K562 (cell line): ENCODE measurements around the gene BLOC1S2. TPM values are rescaled to one million over a fixed set of nuclear protein-coding genes. Genes with fewer than 3 reads are reported as not detected.

Source experiments
- ATAC-seq: fragments of 200-7000 bp; cut with Tn5 transposase; 3 replicates; pipeline ENCODE4 v1.9.1; 2020; ENCODE audit warnings: moderate library complexity
- BruUV-seq: library from RNA; stranded (reverse); fragments of 400-500 nt; replicated peaks from 2 replicates; lab custom pipeline; 2021; lab: Mats Ljungman, UMichigan
- CTCF ChIA-PET: fragments of 300-600 bp; formaldehyde crosslinking; extraction: SDS; loops from one replicate; lab custom pipeline; 2021; ENCODE audit warnings: low intra/inter-chr PET ratio; lab: Yijun Ruan, JAX
- POLR2A ChIA-PET: fragments of 300-600, 350-650 bp; sonication (Branson Sonifier 250); formaldehyde crosslinking; extraction: SDS; loops from one replicate; lab custom pipeline; 2021; ENCODE audit warnings: antibody characterized with exemption, inconsistent platforms; lab: Yijun Ruan, JAX
- DNase-seq, 4 experiments: peaks; one replicate each; pipeline versions ENCODE4 v3.0.0 to v3.0.0-alpha.2; 2011 to 2018; ENCODE audit warnings: low spot score in 3 of 4, mixed read lengths in 3 of 4; ENCODE audit errors: extremely low read depth in 1 of 4
- FAIRE-seq: peaks from 2 replicates; lab custom pipeline; 2011; peaks lifted over from hg19 to GRCh38; lab: Jason Lieb, UNC
- H2AFZ ChIP-seq: 2 replicates; pipeline ENCODE4 v1.6.0; 2011; ENCODE audit warnings: low read depth, low read length, control low read depth, inconsistent platforms
- H3K27ac ChIP-seq: fragments of 200-600 bp; 3 replicates; pipeline ENCODE4 v1.8.0; 2011; ENCODE audit warnings: low read depth, mild to moderate bottlenecking, control low read depth, inconsistent platforms, low read length, moderate library complexity, mixed read lengths; ENCODE audit errors: extremely low read depth
- H3K27me3 ChIP-seq, 2 experiments: fragments of 300-600 bp in 1 of 2; 2 replicates in 1 of 2; 3 replicates in 1 of 2; pipeline versions ENCODE4 v1.6.0 to v1.8.0; 2011; ENCODE audit warnings: inconsistent platforms in 2 of 2, low read length in 2 of 2, mild to moderate bottlenecking in 1 of 2, mixed read lengths in 1 of 2, moderate library complexity in 1 of 2; ENCODE audit not compliant: control insufficient read depth in 2 of 2, insufficient read depth in 2 of 2
- H3K36me3 ChIP-seq: fragments of 300-600 bp; 3 replicates; pipeline ENCODE4 v1.8.0; 2011; ENCODE audit warnings: mild to moderate bottlenecking, low read length, inconsistent platforms; ENCODE audit not compliant: control insufficient read depth, insufficient read depth
- H3K4me1 ChIP-seq, 2 experiments: fragments of 200-600 bp in 1 of 2; replicated peaks in 1 of 2; 2 replicates in 1 of 2; 3 replicates in 1 of 2; pipeline versions ENCODE4 v1.5.1 to v1.8.0; 2011; ENCODE audit warnings: inconsistent platforms in 2 of 2, low read length in 2 of 2, mild to moderate bottlenecking in 1 of 2, mixed read lengths in 1 of 2, moderate library complexity in 1 of 2; ENCODE audit not compliant: control insufficient read depth in 2 of 2, insufficient read depth in 2 of 2
- H3K4me2 ChIP-seq: 2 replicates; pipeline ENCODE4 v1.6.1; 2011; ENCODE audit warnings: low read length, control low read depth, inconsistent platforms, mixed read lengths; ENCODE audit not compliant: insufficient read depth
- H3K4me3 ChIP-seq: fragments of 200-600 bp; sonication (generic), shearing (Covaris generic); 2 replicates; pipeline ENCODE4 v1.5.1; 2016; ENCODE audit warnings: control low read depth, inconsistent platforms
- H3K79me2 ChIP-seq: fragments of 200-600 bp; 3 replicates; pipeline ENCODE4 v1.8.0; 2011; ENCODE audit warnings: low read length, inconsistent platforms; ENCODE audit not compliant: control insufficient read depth, insufficient read depth
- H3K9ac ChIP-seq, 2 experiments: 2 replicates each; pipeline versions ENCODE4 v1.6.0 to v1.6.1; 2011; ENCODE audit warnings: low read depth in 2 of 2, low read length in 2 of 2, control low read depth in 1 of 2, inconsistent platforms in 1 of 2, mild to moderate bottlenecking in 1 of 2, mixed read lengths in 1 of 2; ENCODE audit not compliant: insufficient read depth in 1 of 2
- H3K9me1 ChIP-seq: one replicate; pipeline ENCODE4 v1.6.0; 2011; ENCODE audit warnings: inconsistent platforms, mild to moderate bottlenecking, low read length, moderate library complexity; ENCODE audit not compliant: control insufficient read depth, insufficient read depth
- H3K9me3 ChIP-seq: replicated peaks from 2 replicates; pipeline ENCODE4 v1.5.1; 2011; ENCODE audit warnings: low read depth, low read length, inconsistent platforms; ENCODE audit not compliant: control insufficient read depth, insufficient read depth
- H4K20me1 ChIP-seq: replicated peaks from 2 replicates; pipeline ENCODE4 v1.6.1; 2011; ENCODE audit warnings: low read length, inconsistent platforms, mixed read lengths; ENCODE audit not compliant: control insufficient read depth, insufficient read depth
- MCM5 ChIP-seq: fragments of 450-650 bp; IDR thresholded peaks from 2 replicates; pipeline ENCODE4 v1.6.1; 2016; ENCODE audit warnings: low read depth
- MED1 ChIP-seq: sonication (generic); formaldehyde crosslinking; IDR thresholded peaks from 2 replicates; pipeline ENCODE4 v1.8.1; 2023; ENCODE audit warnings: missing genetic modification reagents, borderline replicate concordance
- MYNN ChIP-seq, 2 experiments: sonication (generic); formaldehyde crosslinking in 1 of 2; IDR thresholded peaks; 2 replicates each; pipeline versions ENCODE4 v1.5.0 to v1.6.1; 2016 to 2020; ENCODE audit warnings: antibody characterized with exemption in 1 of 2, missing genetic modification reagents in 1 of 2
- NCOA6 ChIP-seq: fragments of 450-650 bp; IDR thresholded peaks from 2 replicates; pipeline ENCODE4 v1.6.1; 2017; ENCODE audit warnings: mild to moderate bottlenecking
- SIN3B ChIP-seq: fragments of 450-650 bp; IDR thresholded peaks from 2 replicates; pipeline ENCODE4 v1.6.1; 2017; ENCODE audit warnings: low read depth, mild to moderate bottlenecking, moderate library complexity
- TAF9B ChIP-seq: fragments of 450-650 bp; IDR thresholded peaks from 2 replicates; pipeline ENCODE4 v1.6.1; 2018; ENCODE audit warnings: mild to moderate bottlenecking; ENCODE audit not compliant: partially characterized antibody
- TARDBP ChIP-seq: fragments of 450-650 bp; IDR thresholded peaks from 2 replicates; pipeline ENCODE4 v1.6.1; 2016
- ZC3H8 ChIP-seq: fragments of 450-650 bp; IDR thresholded peaks from 2 replicates; pipeline ENCODE4 v1.6.1; 2017
- ZNF175 ChIP-seq: fragments of 200-800 bp; sonication (Bioruptor generic); IDR thresholded peaks from 2 replicates; pipeline ENCODE4 v1.6.1; 2016; ENCODE audit warnings: low read depth, mild to moderate bottlenecking, missing genetic modification characterization, missing compliant biosample characterization
- ZNF445 ChIP-seq: fragments of 250-450 bp; sonication (Bioruptor Pico); IDR thresholded peaks from 2 replicates; pipeline ENCODE4 v1.4.0; 2020; ENCODE audit warnings: low read depth, mild to moderate bottlenecking, moderate library complexity
- WGBS: fragments of 100-300 bp; shearing (Covaris generic); methylation state at CpG from one replicate; pipeline ENCODE4 v1.1.6; 2016; ENCODE audit warnings: low coverage, mixed read lengths; ENCODE audit not compliant: insufficient coverage; ENCODE audit errors: missing lambda C conversion rate; 5-methylcytosine and 5-hydroxymethylcytosine counted together
- in situ Hi-C: fragments of 300-500 bp; cut with MboI; formaldehyde crosslinking; loops from 4 replicates; pipeline ENCODE4 v1.15.0; 2018; ENCODE audit warnings: inconsistent platforms, mixed read lengths
- intact Hi-C: fragments of 100-400 bp; cut with micrococcal nuclease; formaldehyde crosslinking; loops from 2 replicates; pipeline ENCODE4 v1.14.2; 2022
- polyA plus RNA-seq, 8 experiments: library from polyadenylated mRNA; depleted of rRNA in 4 of 8; stranded (reverse) in 5 of 8; unstranded in 3 of 8; fragments of >200 nt; fragmentation: Nextera tagmentation in 2 of 8; fragmentation: Illumina TruSeq in 1 of 8; extraction: Ambion mirVana in 2 of 8; extraction: Trizol in 1 of 8; gene quantifications; 2 replicates each; pipeline versions ENCODE4 v1.2.1 to v1.2.3, GENCODE V29; 2011 to 2014; ENCODE audit warnings: inconsistent platforms in 1 of 8, missing spikeins in 1 of 8
- total RNA-seq, 7 experiments: library from RNA; depleted of rRNA in 6 of 7; stranded (reverse); fragments of >200 nt in 6 of 7; fragmentation: Illumina TruSeq in 2 of 7; extraction: Trizol in 2 of 7; gene quantifications; 2 replicates each; pipeline versions ENCODE4 v1.2.1 to v1.2.3, GENCODE V29; 2011 to 2021; ENCODE audit warnings: low replicate concordance in 1 of 7
- TF ChIP-seq, protein P1 (sequence below): fragments of 200-800 bp; sonication (Bioruptor generic); IDR thresholded peaks from 2 replicates; pipeline ENCODE4 v1.6.1; 2017; ENCODE audit warnings: missing genetic modification characterization, missing compliant biosample characterization
- TF ChIP-seq, protein P2 (sequence below), 2 experiments: fragments of 450-650 bp in 1 of 2; IDR thresholded peaks; 2 replicates each; pipeline ENCODE4 v1.6.1; 2011 to 2017; ENCODE audit warnings: low read depth in 2 of 2, antibody characterized with exemption in 1 of 2, borderline replicate concordance in 1 of 2, low read length in 1 of 2, mild to moderate bottlenecking in 1 of 2, mixed read lengths in 1 of 2; ENCODE audit not compliant: control insufficient read depth in 1 of 2
- TF ChIP-seq, protein P3 (sequence below): fragments of 200-400 bp; formaldehyde crosslinking; IDR thresholded peaks from 2 replicates; pipeline ENCODE4 v1.6.1; 2017; ENCODE audit warnings: mild to moderate bottlenecking, low read depth, low read length, moderate library complexity

Gene BLOC1S2
- total and polyA plus RNA-seq, 9 of the 15 experiments (the other 6 are each of a cell fraction or from before 2014, with no cell fraction given): 29.5 to 45.8 (median 34.9) TPM

GRCh38 chr10:100318207-100318606, 31.7 kb upstream of the BLOC1S2 start:
- CTCF ChIA-PET: interaction anchor here (0.9 kb wide), 1 partner anchor 116 kb away, joined by 5 read pairs; no protein-coding TSS in a partner anchor

More at GRCh38 chr10:100318207-100318606, 31.7 kb upstream of the BLOC1S2 start:
- no peaks in the 10 kb centered on the region; a peak in 1 of 5 replicates for H3K4me1 ChIP-seq
- TF ChIP-seq MCM5: no peak
- TF ChIP-seq TARDBP: no peak
- TF ChIP-seq, protein P1, sequence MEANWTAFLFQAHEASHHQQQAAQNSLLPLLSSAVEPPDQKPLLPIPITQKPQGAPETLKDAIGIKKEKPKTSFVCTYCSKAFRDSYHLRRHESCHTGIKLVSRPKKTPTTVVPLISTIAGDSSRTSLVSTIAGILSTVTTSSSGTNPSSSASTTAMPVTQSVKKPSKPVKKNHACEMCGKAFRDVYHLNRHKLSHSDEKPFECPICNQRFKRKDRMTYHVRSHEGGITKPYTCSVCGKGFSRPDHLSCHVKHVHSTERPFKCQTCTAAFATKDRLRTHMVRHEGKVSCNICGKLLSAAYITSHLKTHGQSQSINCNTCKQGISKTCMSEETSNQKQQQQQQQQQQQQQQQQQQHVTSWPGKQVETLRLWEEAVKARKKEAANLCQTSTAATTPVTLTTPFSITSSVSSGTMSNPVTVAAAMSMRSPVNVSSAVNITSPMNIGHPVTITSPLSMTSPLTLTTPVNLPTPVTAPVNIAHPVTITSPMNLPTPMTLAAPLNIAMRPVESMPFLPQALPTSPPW (CRISPR knock-in tag): no peak
- TF ChIP-seq, protein P2, sequence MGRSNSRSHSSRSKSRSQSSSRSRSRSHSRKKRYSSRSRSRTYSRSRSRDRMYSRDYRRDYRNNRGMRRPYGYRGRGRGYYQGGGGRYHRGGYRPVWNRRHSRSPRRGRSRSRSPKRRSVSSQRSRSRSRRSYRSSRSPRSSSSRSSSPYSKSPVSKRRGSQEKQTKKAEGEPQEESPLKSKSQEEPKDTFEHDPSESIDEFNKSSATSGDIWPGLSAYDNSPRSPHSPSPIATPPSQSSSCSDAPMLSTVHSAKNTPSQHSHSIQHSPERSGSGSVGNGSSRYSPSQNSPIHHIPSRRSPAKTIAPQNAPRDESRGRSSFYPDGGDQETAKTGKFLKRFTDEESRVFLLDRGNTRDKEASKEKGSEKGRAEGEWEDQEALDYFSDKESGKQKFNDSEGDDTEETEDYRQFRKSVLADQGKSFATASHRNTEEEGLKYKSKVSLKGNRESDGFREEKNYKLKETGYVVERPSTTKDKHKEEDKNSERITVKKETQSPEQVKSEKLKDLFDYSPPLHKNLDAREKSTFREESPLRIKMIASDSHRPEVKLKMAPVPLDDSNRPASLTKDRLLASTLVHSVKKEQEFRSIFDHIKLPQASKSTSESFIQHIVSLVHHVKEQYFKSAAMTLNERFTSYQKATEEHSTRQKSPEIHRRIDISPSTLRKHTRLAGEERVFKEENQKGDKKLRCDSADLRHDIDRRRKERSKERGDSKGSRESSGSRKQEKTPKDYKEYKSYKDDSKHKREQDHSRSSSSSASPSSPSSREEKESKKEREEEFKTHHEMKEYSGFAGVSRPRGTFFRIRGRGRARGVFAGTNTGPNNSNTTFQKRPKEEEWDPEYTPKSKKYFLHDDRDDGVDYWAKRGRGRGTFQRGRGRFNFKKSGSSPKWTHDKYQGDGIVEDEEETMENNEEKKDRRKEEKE (IDR thresholded peaks at IDR 0.05; ENCODE audit: borderline replicate concordance in 1 of 2, control insufficient read depth in 1 of 2, low read depth in 2 of 2, low read length in 1 of 2): no peak
- no peak for TF ChIP-seq ZC3H8
- no peak for TF ChIP-seq MYNN (IDR thresholded peaks at IDR 0.05)
- TF ChIP-seq MYNN (CRISPR knock-in tag; IDR thresholded peaks at IDR 0.05): no peak
- no peak for TF ChIP-seq ZNF445
- no peak for TF ChIP-seq SIN3B
- no peak for TF ChIP-seq MED1 (CRISPR knock-in tag)
- TF ChIP-seq ZNF175: no peak
- TF ChIP-seq, protein P3, sequence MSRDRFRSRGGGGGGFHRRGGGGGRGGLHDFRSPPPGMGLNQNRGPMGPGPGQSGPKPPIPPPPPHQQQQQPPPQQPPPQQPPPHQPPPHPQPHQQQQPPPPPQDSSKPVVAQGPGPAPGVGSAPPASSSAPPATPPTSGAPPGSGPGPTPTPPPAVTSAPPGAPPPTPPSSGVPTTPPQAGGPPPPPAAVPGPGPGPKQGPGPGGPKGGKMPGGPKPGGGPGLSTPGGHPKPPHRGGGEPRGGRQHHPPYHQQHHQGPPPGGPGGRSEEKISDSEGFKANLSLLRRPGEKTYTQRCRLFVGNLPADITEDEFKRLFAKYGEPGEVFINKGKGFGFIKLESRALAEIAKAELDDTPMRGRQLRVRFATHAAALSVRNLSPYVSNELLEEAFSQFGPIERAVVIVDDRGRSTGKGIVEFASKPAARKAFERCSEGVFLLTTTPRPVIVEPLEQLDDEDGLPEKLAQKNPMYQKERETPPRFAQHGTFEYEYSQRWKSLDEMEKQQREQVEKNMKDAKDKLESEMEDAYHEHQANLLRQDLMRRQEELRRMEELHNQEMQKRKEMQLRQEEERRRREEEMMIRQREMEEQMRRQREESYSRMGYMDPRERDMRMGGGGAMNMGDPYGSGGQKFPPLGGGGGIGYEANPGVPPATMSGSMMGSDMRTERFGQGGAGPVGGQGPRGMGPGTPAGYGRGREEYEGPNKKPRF: no peak
- no peak for TF ChIP-seq NCOA6
- TF ChIP-seq TAF9B: no peak
- H3K9me1 ChIP-seq: no peaks in the 10 kb centered on the region
- no peaks in the 10 kb centered on the region for H4K20me1 ChIP-seq
- no peak for ATAC-seq
- no TSS peak for BruUV-seq
- H3K9ac ChIP-seq: no peak overlapping the region
- in situ Hi-C loops (no loop called here), intact Hi-C loops (no loop called here)
- no peak overlapping the region for H3K4me2 ChIP-seq
- H3K4me3 ChIP-seq: no peak overlapping the region
- no peak overlapping the region for H3K27ac ChIP-seq
- no peak overlapping the region for H2AFZ ChIP-seq
- POLR2A ChIA-PET: interaction anchor here (0.7 kb wide), 1 partner anchor 855 kb away, joined by 3 read pairs; no protein-coding TSS in a partner anchor
- WGBS: 0% methylated on average over 4 of the region's 4 CpGs
- peaks cover 4 to 9% of the 10 kb centered on the region in 2 experiments; a peak in 3 of 5 replicates for H3K27me3 ChIP-seq
- no peak for FAIRE-seq
- H3K36me3 ChIP-seq: no peaks in the 10 kb centered on the region
- no peaks in the 10 kb centered on the region for H3K9me3 ChIP-seq
- no peak for DNase-seq
- no peaks in the 10 kb centered on the region for H3K79me2 ChIP-seq
